SK-N-SH treated with all-trans-retinoic acid at 6 μM for 48 hours (cell line): Measurements from ENCODE around the gene DNAJC1.

Source experiments
- ATAC-seq: fragments of 200-7000 bp; cut with Tn5 transposase; 3 replicates; pipeline ENCODE4 v1.9.1; 2020; ENCODE audit warnings: mild to moderate bottlenecking, moderate library complexity
- ARNTL ChIP-seq: fragments of 450-650 bp; formaldehyde crosslinking; IDR thresholded peaks from 2 replicates; pipeline ENCODE4 v1.5.0; 2020; ENCODE audit warnings: low read depth, mild to moderate bottlenecking, moderate library complexity, borderline replicate concordance
- BACH2 ChIP-seq: fragments of 250-450 bp; sonication (Bioruptor Pico); IDR thresholded peaks from 2 replicates; pipeline ENCODE4 v1.9.0; 2021; ENCODE audit warnings: mild to moderate bottlenecking, borderline replicate concordance
- CREB5 ChIP-seq: fragments of 250-450 bp; sonication (Bioruptor Pico); IDR thresholded peaks from 2 replicates; pipeline ENCODE4 v1.5.1; 2020; ENCODE audit warnings: low read depth, mild to moderate bottlenecking, moderate library complexity
- CSDC2 ChIP-seq: fragments of 250-450 bp; sonication (Bioruptor Pico); IDR thresholded peaks from 2 replicates; pipeline ENCODE4 v1.5.0; 2020; ENCODE audit warnings: mild to moderate bottlenecking, moderate library complexity
- CSRNP3 ChIP-seq: fragments of 250-450 bp; sonication (Bioruptor Pico); IDR thresholded peaks from 2 replicates; pipeline ENCODE4 v1.5.1; 2021; ENCODE audit warnings: mild to moderate bottlenecking, moderate library complexity
- ESRRG ChIP-seq: fragments of 250-450 bp; sonication (Bioruptor Pico); IDR thresholded peaks from 2 replicates; pipeline ENCODE4 v1.6.1; 2021; ENCODE audit warnings: mild to moderate bottlenecking
- ISL1 ChIP-seq: fragments of 250-450 bp; sonication (Bioruptor Pico); IDR thresholded peaks from 2 replicates; pipeline ENCODE4 v2.1.2; 2022; ENCODE audit warnings: mild to moderate bottlenecking, moderate library complexity
- OSR1 ChIP-seq: fragments of 250-450 bp; sonication (Bioruptor Pico); IDR thresholded peaks from 2 replicates; pipeline ENCODE4 v1.8.0; 2022; ENCODE audit warnings: moderate library complexity, mild to moderate bottlenecking, inconsistent platforms
- PATZ1 ChIP-seq: fragments of 250-450 bp; sonication (Bioruptor Pico); IDR thresholded peaks from 2 replicates; pipeline ENCODE4 v1.8.0; 2020; ENCODE audit warnings: mild to moderate bottlenecking, moderate library complexity, borderline replicate concordance
- POU6F1 ChIP-seq: fragments of 250-450 bp; sonication (Bioruptor Pico); IDR thresholded peaks from 2 replicates; pipeline ENCODE4 v1.8.0; 2021; ENCODE audit warnings: low read depth, mild to moderate bottlenecking, moderate library complexity, borderline replicate concordance
- PPARA ChIP-seq: fragments of 250-450 bp; sonication (Bioruptor Pico); IDR thresholded peaks from 2 replicates; pipeline ENCODE4 v1.5.0; 2020; ENCODE audit warnings: mild to moderate bottlenecking, borderline replicate concordance
- SNAI2 ChIP-seq: fragments of 250-450 bp; sonication (Bioruptor Pico); IDR thresholded peaks from 2 replicates; pipeline ENCODE4 v1.5.0; 2020; ENCODE audit warnings: mild to moderate bottlenecking, moderate library complexity
- TCF4 ChIP-seq: fragments of 250-450 bp; sonication (Bioruptor Pico); IDR thresholded peaks from 2 replicates; pipeline ENCODE4 v1.8.0; 2021; ENCODE audit warnings: mild to moderate bottlenecking, moderate library complexity, borderline replicate concordance
- TOX ChIP-seq: fragments of 250-450 bp; sonication (Bioruptor Pico); IDR thresholded peaks from 2 replicates; pipeline ENCODE4 v1.8.0; 2021; ENCODE audit warnings: mild to moderate bottlenecking, moderate library complexity, borderline replicate concordance
- TSHZ2 ChIP-seq: fragments of 250-450 bp; sonication (Bioruptor Pico); IDR thresholded peaks from 2 replicates; pipeline ENCODE4 v1.5.0; 2020; ENCODE audit warnings: mild to moderate bottlenecking, moderate library complexity
- ZC3H10 ChIP-seq: fragments of 250-450 bp; sonication (Bioruptor Pico); IDR thresholded peaks from 2 replicates; pipeline ENCODE4 v1.5.1; 2021; ENCODE audit warnings: mild to moderate bottlenecking, moderate library complexity
- ZFP3 ChIP-seq: fragments of 250-450 bp; sonication (Bioruptor Pico); IDR thresholded peaks from 2 replicates; pipeline ENCODE4 v1.5.0; 2020; ENCODE audit warnings: mild to moderate bottlenecking, moderate library complexity
- ZFP30 ChIP-seq: fragments of 450-650 bp; formaldehyde crosslinking; IDR thresholded peaks from 2 replicates; pipeline ENCODE4 v1.5.0; 2022; ENCODE audit warnings: mild to moderate bottlenecking, moderate library complexity
- ZNF565 ChIP-seq: fragments of 450-650 bp; formaldehyde crosslinking; conservative IDR thresholded peaks from 2 replicates; pipeline ENCODE4 v1.5.0; 2020; ENCODE audit warnings: low read depth, mild to moderate bottlenecking, moderate library complexity
- ZNF8 ChIP-seq: fragments of 450-650 bp; formaldehyde crosslinking; IDR thresholded peaks from 2 replicates; pipeline ENCODE4 v1.5.0; 2020; ENCODE audit warnings: mild to moderate bottlenecking, moderate library complexity

Gene DNAJC1

GRCh38 chr10:21925851-21926250, 77.7 kb downstream of the DNAJC1 start:
- no peak for ATAC-seq

GRCh38 chr10:21924511-21924910, 79.0 kb downstream of the DNAJC1 start:
- no peak for ATAC-seq
- TF ChIP-seq BACH2 (CRISPR knock-in tag) = no peak
- TF ChIP-seq PPARA (CRISPR knock-in tag) = no peak
- TF ChIP-seq CSRNP3 (CRISPR knock-in tag) = no peak
- no peak for TF ChIP-seq ZNF565 (CRISPR knock-in tag)
- no peak for TF ChIP-seq ZFP3 (CRISPR knock-in tag)
- TF ChIP-seq ZNF8 = no peak
- TF ChIP-seq ZC3H10 (CRISPR knock-in tag) = no peak
- TF ChIP-seq ISL1 = no peak
- no peak for TF ChIP-seq PATZ1 (CRISPR knock-in tag)

More at GRCh38 chr10:21925851-21926250, 77.7 kb downstream of the DNAJC1 start:
- TF ChIP-seq OSR1 (CRISPR knock-in tag) = no peak
- TF ChIP-seq ISL1 = no peak
- no peak for TF ChIP-seq ZC3H10 (CRISPR knock-in tag)
- no peak for TF ChIP-seq ARNTL
- no peak for TF ChIP-seq POU6F1
- TF ChIP-seq CREB5 = no peak
- TF ChIP-seq ZFP30 = no peak
- TF ChIP-seq CSRNP3 (CRISPR knock-in tag) = no peak
- no peak for TF ChIP-seq CSDC2 (CRISPR knock-in tag)
- TF ChIP-seq ZNF8 = no peak
- TF ChIP-seq SNAI2 (CRISPR knock-in tag) = no peak
- TF ChIP-seq PATZ1 (CRISPR knock-in tag) = no peak
- TF ChIP-seq TOX (CRISPR knock-in tag) = no peak
- TF ChIP-seq ZFP3 (CRISPR knock-in tag) = no peak
- no peak for TF ChIP-seq TSHZ2
- no peak for TF ChIP-seq TCF4 (CRISPR knock-in tag)
- TF ChIP-seq ESRRG (CRISPR knock-in tag) = no peak
